NCI-H446 treated with DMSO at 0.1 percent for 48 hours (cell line): ENCODE data around the gene FRY.
A peak's percentile ranks its signal among the peaks of the same experiment; 100 is the strongest.

Source experiments
- DNase-seq: peaks from one replicate; lab custom pipeline; 2025; lab: John Stamatoyannopoulos, UW

Gene FRY

GRCh38 chr13:32134241-32135055 is 102.9 kb downstream of the FRY start:
- no peak for DNase-seq

GRCh38 chr13:32135056-32135390 is 103.4 kb downstream of the FRY start:
- DNase-seq: no peak

DNA sequence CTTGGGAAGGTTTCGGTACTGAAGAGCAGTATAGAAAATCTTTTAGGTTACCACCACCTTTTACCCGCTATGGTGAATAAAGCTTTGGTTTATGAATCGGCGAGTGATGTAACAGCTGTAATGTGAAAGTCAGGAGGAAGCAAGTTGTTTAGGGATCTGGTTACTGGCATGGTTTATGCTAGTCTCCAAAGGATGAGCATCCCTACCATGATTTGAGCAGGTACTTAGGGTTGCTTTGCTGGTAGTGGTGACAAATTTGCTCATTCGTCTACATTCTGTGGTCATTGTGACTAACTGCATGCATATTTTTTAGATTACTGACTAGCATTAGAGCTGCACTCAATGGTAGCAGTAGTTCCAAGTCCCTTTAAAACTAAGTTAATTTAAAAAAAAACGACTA is 104.1 kb downstream of the FRY start:
- no peak for DNase-seq

DNA sequence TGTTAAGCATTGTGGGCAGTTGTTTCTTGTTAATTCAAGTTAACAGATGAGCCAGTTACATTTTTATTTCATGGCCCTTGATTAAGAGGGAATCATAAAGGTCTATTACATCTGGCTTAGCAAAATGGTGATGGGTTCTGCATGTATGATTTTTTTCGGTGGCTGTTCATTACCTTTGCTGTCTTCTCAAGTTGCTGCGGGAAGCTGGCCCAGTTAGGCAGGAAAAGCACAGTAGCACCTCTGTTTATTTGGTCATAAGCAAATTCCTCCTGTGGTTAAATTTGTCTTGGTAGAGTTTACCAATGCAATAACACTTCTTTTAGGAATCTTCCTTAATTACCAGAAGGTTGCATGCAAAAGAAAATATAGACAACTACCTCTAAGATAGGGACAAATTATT is 104.5 kb downstream of the FRY start:
- no peak for DNase-seq

- DNase-seq: no peak
These were observed 105.1 kb downstream of the FRY start for GRCh38 chr13:32136716-32137115.

DNA sequence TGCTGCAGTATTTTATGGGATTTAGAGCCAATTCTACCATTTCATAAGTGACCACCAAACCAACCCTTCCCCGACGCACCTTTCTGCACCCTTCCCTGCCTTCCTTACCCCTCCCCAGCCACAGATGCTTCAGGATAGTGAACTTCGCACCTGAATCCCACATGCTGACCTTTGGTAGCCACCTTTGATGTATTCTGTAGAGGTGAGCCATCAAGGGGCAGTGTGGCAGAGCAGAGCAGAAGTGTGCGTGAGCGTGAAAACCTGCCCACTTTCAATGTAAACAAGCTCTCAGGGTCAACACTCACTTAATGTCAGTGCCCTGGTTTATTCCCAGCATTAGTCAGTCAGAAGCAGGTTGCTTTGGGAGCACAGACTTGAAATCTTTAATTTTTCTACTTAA is 107.7 kb downstream of the FRY start:
- no peak for DNase-seq

- no peak for DNase-seq
These were observed 108.5 kb downstream of the FRY start for GRCh38 chr13:32140109-32140508.

GRCh38 chr13:32141462-32141861 is 109.9 kb downstream of the FRY start:
- DNase-seq: no peak

DNA sequence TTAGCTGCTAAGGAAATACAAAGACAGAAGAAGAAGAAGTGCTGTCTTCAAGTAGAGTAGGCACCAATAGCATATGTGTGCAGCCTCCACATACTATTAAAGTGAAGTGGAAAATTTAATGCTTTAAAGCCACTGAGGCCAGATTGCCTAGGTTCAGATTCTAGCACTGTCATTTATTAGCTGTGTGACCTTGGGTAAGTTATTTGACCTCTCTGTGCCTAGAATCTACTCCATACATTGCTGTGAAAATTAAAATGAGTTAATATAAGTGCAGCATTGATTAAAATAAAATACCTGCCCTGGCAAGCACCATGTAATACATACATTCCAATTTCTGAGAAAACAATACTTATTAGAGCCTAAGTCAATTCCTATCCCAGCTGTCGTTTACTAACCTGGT is 110.5 kb downstream of the FRY start:
- no peak for DNase-seq

DNA sequence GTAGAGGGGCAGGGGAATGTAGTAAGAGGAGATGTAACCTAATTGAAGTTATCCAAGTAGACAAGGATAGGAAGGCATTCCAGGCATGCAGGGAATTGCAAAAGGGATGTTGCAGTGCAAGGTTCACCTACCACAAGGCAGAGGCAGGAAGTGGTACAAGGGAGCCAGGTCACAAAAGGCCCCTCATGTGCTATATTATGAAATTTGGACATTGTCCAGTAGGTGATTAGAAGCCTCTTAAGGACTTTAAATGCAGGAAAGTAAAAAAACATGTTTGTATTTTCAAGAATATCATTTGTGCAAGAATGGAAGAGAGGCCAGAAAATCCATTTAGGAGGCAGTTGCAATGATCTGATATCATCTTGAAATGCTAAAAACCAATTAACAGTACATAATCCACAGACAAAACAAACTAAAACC is 111.4 kb downstream of the FRY start:
- DNase-seq: no peak

DNA sequence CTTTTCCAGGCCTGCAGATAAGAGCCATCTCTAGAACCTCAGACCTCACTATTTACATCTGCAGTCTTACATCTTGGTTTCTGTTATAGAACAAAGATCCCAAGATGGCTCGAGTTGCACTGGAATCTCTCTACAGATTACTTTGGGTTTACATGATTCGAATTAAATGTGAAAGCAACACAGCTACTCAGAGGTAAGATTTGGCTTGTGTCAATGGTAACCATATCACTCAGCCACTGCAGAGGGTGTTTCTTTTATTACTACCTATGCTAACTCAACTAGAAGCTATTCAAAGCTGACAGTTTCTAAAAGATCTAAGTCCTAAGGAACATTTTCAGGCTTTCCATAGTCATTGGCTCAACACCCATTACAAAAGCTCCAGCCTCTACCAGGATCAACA is 115.6 kb downstream of the FRY start:
- DNase-seq: no peak

- DNase-seq: no peak
These were observed 116.4 kb downstream of the FRY start for GRCh38 chr13:32147976-32148375.

- DNase-seq: no peak
These were observed 118.7 kb downstream of the FRY start for GRCh38 chr13:32150239-32150638.

- no peak for DNase-seq
These were observed 119.2 kb downstream of the FRY start for GRCh38 chr13:32150794-32151193.

- DNase-seq: no peak
These were observed 119.7 kb downstream of the FRY start for GRCh38 chr13:32151240-32151639.

- DNase-seq: no peak
These were observed 121.5 kb downstream of the FRY start for GRCh38 chr13:32153056-32153455.

DNA sequence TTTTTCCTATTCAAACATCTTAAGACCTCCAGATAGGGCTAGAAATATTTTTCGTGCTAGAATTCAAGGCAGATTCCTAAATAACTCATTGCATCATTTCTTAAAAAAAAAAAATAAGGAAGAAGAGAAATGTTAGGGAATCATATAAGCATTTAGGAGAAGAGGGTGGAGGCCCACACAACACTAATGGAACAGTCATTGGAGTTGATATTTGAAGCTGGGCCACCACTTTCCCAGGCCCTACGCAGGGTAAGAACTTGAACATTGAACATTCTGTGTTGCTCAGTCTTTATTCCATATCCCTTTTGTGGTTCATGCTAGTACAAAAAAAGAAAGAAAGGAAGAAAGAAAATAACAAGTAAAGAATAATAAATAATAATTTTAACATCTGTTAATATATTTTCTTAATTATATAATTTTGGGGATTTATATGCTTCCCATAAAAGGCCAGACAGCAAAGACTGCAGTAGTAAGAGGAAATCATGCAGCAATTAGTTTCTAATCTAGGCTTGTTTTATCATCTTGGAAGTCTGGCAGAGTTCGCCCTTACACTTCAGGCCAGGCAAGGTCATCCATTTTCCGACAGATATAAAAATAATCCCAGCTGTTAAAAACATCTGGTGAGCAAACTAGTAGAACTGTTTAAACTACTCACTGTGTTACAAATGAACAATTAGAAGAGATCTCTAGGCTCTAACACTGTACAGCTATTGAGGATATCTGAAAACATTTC is 127.7 kb downstream of the FRY start:
- no peak for DNase-seq

GRCh38 chr13:32162395-32163005 is 130.9 kb downstream of the FRY start:
- DNase-seq: no peak

- DNase-seq: peak; percentile 66
These were observed 133.2 kb downstream of the FRY start for GRCh38 chr13:32164622-32165268.

GRCh38 chr13:32165796-32166195 is 134.2 kb downstream of the FRY start:
- DNase-seq: no peak

GRCh38 chr13:32168131-32168530 is 136.6 kb downstream of the FRY start:
- no peak for DNase-seq

- no peak for DNase-seq
These were observed 139.3 kb downstream of the FRY start for GRCh38 chr13:32170841-32171240.

DNA sequence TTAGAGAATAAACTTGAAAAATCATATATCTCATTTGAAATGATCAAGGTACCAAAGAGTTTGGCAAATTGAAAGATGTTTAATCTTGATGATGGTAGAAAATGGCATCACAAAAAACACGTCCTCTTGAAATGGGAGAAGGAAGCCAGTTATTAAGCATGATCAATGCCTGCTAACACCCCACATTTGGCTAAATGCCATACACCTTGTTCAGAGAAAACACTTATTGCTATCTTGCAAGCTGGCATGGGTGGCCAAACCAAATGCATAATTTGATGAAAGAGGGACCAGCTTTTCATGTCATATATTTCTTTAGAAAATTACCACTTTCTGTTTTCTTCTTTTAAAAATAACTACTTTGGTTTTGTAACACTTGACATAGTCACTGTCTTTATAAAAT is 142.3 kb downstream of the FRY start:
- DNase-seq: no peak
